Endothelial cell of umbilical vein (primary cell): ENCODE results near the gene DBET.
"Not testable (repeated sequence)": the region's sequence is repeated elsewhere in the genome, so short reads cannot be mapped to it uniquely, and the experiment has no call there.

ENCODE experiments used
- EZH2 ChIP-seq: IDR thresholded peaks from 2 replicates; pipeline ENCODE4 v1.6.1; 2012; ENCODE audit warnings: borderline replicate concordance, low read depth, mild to moderate bottlenecking, moderate library complexity, low read length, inconsistent platforms; ENCODE audit not compliant: severe bottlenecking
- POLR2A ChIP-seq: IDR thresholded peaks from 2 replicates; pipeline ENCODE4 v1.6.1; 2012; ENCODE audit warnings: low read depth, mild to moderate bottlenecking, control low read depth, low read length
- POLR2AphosphoS5 ChIP-seq: IDR thresholded peaks from 2 replicates; pipeline ENCODE4 v1.6.1; 2012; ENCODE audit warnings: low read depth, mild to moderate bottlenecking, control low read depth, low read length, moderate library complexity; ENCODE audit not compliant: insufficient read depth
- TF ChIP-seq, protein P1 (sequence below), 2 donors: IDR thresholded peaks; 1 replicate in 1 of 2; 2 replicates in 1 of 2; pipeline ENCODE4 v1.5.1; 2011; ENCODE audit warnings: low read length in 2 of 2, mild to moderate bottlenecking in 2 of 2, moderate library complexity in 2 of 2, control low read depth in 1 of 2, inconsistent platforms in 1 of 2, low read depth in 1 of 2; ENCODE audit not compliant: insufficient read depth in 1 of 2; ENCODE audit errors: extremely low read depth in 1 of 2

DNA sequence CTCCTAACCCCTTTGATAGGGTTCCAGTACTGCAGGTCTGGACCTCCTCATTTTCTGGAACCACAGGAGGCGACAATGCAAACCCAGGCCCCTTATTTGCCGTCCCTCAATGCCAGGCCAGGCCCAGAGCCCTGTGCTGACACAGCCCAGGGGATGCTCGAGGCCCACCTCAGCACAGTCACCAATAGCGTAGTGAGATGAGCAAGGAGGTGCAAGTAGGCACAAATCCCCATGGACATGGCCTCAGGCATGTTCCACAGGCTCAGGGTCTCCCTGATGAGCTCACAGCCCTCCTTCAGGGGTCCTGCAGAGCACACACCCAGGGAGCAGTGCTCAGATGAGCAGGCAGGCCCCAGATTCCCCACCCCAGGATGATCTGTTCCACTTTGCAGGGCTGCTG lies 5.3 kb upstream of the DBET start:
- TF ChIP-seq, protein P1, sequence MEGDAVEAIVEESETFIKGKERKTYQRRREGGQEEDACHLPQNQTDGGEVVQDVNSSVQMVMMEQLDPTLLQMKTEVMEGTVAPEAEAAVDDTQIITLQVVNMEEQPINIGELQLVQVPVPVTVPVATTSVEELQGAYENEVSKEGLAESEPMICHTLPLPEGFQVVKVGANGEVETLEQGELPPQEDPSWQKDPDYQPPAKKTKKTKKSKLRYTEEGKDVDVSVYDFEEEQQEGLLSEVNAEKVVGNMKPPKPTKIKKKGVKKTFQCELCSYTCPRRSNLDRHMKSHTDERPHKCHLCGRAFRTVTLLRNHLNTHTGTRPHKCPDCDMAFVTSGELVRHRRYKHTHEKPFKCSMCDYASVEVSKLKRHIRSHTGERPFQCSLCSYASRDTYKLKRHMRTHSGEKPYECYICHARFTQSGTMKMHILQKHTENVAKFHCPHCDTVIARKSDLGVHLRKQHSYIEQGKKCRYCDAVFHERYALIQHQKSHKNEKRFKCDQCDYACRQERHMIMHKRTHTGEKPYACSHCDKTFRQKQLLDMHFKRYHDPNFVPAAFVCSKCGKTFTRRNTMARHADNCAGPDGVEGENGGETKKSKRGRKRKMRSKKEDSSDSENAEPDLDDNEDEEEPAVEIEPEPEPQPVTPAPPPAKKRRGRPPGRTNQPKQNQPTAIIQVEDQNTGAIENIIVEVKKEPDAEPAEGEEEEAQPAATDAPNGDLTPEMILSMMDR (IDR thresholded peaks at IDR 0.05; ENCODE audit: extremely low read depth in 1 of 2, insufficient read depth in 1 of 2, low read depth in 1 of 2, low read length in 2 of 2) = not testable (repeated sequence)
- TF ChIP-seq POLR2A, EZH2, POLR2AphosphoS5: not testable (repeated sequence)
